Hepatocyte (in vitro differentiated cells): ENCODE measurements around the gene HHEX. TPM values are rescaled to one million over a fixed set of nuclear protein-coding genes. Genes with fewer than 3 reads are reported as not detected.

Experiments used
- DNase-seq: peaks from one replicate; pipeline ENCODE4 v3.0.0-alpha.2; 2016; ENCODE audit warnings: low spot score
- H2AFZ ChIP-seq: fragments of 200-600 bp; sonication (generic); 2 replicates; pipeline ENCODE4 v1.6.0; 2016; ENCODE audit warnings: antibody characterized with exemption, mild to moderate bottlenecking
- H3K27ac ChIP-seq: fragments of 200-600 bp; sonication (generic); 2 replicates; pipeline ENCODE4 v1.5.1; 2016; ENCODE audit warnings: mild to moderate bottlenecking
- H3K27me3 ChIP-seq: fragments of 200-600 bp; sonication (generic); 2 replicates; pipeline ENCODE4 v1.6.1; 2016
- H3K36me3 ChIP-seq: fragments of 200-600 bp; sonication (generic); replicated peaks from 2 replicates; pipeline ENCODE4 v1.5.1; 2016; ENCODE audit warnings: low read depth; ENCODE audit not compliant: insufficient read depth
- H3K4me1 ChIP-seq: fragments of 200-600 bp; sonication (generic); 2 replicates; pipeline ENCODE4 v1.5.1; 2016; ENCODE audit warnings: mild to moderate bottlenecking, moderate library complexity; ENCODE audit not compliant: insufficient read depth
- H3K4me2 ChIP-seq: fragments of 200-600 bp; sonication (generic); 2 replicates; pipeline ENCODE4 v1.6.0; 2016
- H3K4me3 ChIP-seq: fragments of 200-600 bp; sonication (generic); 2 replicates; pipeline ENCODE4 v1.5.1; 2016; ENCODE audit warnings: mild to moderate bottlenecking
- H3K79me2 ChIP-seq: fragments of 200-600 bp; sonication (generic); 2 replicates; pipeline ENCODE4 v1.6.0; 2017; ENCODE audit warnings: mild to moderate bottlenecking
- H3K9me2 ChIP-seq: fragments of 200-600 bp; sonication (generic); replicated peaks from 2 replicates; pipeline ENCODE4 v1.6.0; 2017; ENCODE audit warnings: mild to moderate bottlenecking; ENCODE audit not compliant: insufficient read depth
- H3K9me3 ChIP-seq: fragments of 200-600 bp; sonication (generic); 2 replicates; pipeline ENCODE4 v1.5.1; 2016; ENCODE audit warnings: low read depth, mild to moderate bottlenecking
- H4K20me1 ChIP-seq: fragments of 200-600 bp; sonication (generic); 2 replicates; pipeline ENCODE4 v1.6.0; 2016; ENCODE audit warnings: mild to moderate bottlenecking; ENCODE audit not compliant: insufficient read depth, poor library complexity, severe bottlenecking
- EZH2 ChIP-seq: fragments of 200-600 bp; sonication (generic); IDR thresholded peaks from 2 replicates; pipeline ENCODE4 v1.6.1; 2016; ENCODE audit warnings: antibody characterized with exemption, mild to moderate bottlenecking, borderline replicate concordance
- EZH2phosphoT487 ChIP-seq: fragments of 200-600 bp; sonication (generic); IDR thresholded peaks from one replicate; pipeline ENCODE4 v1.6.1; 2018; ENCODE audit warnings: antibody characterized with exemption, mild to moderate bottlenecking, low read depth, moderate library complexity; ENCODE audit not compliant: unreplicated experiment, severe bottlenecking
- WGBS: methylation state at CpG from one replicate; pipeline ENCODE4 v1.1.6; 2016; ENCODE audit warnings: low lambda C conversion rate; ENCODE audit errors: missing lambda C conversion rate; 5-methylcytosine and 5-hydroxymethylcytosine counted together
- polyA plus RNA-seq: library from polyadenylated mRNA; unstranded; fragments of >200 nt; fragmentation: Nextera tagmentation; extraction: Ambion mirVana; gene quantifications from 2 replicates; pipeline ENCODE4 v1.2.1, GENCODE V29; 2016
- total RNA-seq: library from RNA; depleted of rRNA; stranded (reverse); fragments of >200 nt; gene quantifications from 2 replicates; pipeline ENCODE4 v1.2.3, GENCODE V29; 2014
- TF ChIP-seq, protein P1 (sequence below): fragments of 200-600 bp; sonication (generic); IDR thresholded peaks from 2 replicates; pipeline ENCODE4 v1.5.1; 2016; ENCODE audit warnings: antibody characterized with exemption, mild to moderate bottlenecking; ENCODE audit not compliant: poor library complexity

Gene HHEX
- total and polyA plus RNA-seq, 2 experiments from 2014 or later, result 15.1 to 18.4 TPM

DNA sequence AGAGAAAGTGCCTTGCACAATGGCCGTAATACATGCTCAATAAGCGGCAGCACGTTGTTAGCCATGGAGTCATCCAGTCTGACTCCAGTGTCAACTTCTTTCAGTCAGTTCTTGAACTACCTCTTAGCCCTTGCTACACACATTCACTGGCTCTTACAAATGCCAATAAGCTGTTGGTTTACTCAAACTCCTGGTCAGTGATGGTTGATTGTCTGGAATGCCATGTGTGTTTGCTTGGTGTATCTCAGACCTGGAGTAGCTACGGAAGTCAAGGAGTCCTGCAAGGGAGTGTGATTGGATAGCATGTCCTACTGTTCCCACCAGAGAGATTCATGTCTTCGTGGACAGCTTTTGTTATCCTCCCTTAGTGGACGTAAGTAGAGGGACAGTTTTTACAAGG, 37.4 kb downstream of the HHEX start:
- Histone ChIP-seq H4K20me1 (no peaks in the 10 kb centered on the region), H2AFZ (no peak overlapping the region), H3K79me2 (no peaks in the 10 kb centered on the region), H3K36me3 (no peaks in the 10 kb centered on the region), H3K27me3 (no peaks in the 10 kb centered on the region), H3K9me3 (no peaks in the 10 kb centered on the region), H3K9me2 (no peaks in the 10 kb centered on the region), H3K27ac (no peak overlapping the region), H3K4me3 (no peak overlapping the region), H3K4me2 (no peak overlapping the region), H3K4me1 (no peaks in the 10 kb centered on the region)
- WGBS, result 75% methylated on average over 6 of the region's 6 CpGs
- TF ChIP-seq EZH2, result no peak
- TF ChIP-seq, protein P1, sequence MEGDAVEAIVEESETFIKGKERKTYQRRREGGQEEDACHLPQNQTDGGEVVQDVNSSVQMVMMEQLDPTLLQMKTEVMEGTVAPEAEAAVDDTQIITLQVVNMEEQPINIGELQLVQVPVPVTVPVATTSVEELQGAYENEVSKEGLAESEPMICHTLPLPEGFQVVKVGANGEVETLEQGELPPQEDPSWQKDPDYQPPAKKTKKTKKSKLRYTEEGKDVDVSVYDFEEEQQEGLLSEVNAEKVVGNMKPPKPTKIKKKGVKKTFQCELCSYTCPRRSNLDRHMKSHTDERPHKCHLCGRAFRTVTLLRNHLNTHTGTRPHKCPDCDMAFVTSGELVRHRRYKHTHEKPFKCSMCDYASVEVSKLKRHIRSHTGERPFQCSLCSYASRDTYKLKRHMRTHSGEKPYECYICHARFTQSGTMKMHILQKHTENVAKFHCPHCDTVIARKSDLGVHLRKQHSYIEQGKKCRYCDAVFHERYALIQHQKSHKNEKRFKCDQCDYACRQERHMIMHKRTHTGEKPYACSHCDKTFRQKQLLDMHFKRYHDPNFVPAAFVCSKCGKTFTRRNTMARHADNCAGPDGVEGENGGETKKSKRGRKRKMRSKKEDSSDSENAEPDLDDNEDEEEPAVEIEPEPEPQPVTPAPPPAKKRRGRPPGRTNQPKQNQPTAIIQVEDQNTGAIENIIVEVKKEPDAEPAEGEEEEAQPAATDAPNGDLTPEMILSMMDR, result no peak
- no peak for TF ChIP-seq EZH2phosphoT487
- DNase-seq, result no peak

DNA sequence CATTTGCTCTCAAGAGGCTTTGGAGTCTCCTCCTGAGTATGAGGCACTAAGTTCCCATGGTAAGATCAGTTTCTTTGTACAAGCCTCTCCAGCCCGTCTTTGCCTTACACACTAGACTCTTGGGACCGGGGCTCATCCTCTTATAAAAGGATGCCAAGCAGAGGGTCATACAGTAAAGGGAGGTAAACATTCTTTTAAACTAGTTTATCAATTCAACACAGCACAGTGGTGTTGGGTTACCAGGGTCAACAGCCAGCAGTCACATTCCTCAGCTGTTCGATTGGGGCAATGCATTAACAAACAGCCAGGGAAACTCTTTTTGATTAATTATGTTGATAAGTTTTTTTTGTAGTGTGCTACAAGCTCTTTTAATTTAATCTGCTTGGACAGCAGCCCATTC, 37.8 kb downstream of the HHEX start:
- no peak overlapping the region for H3K4me3 ChIP-seq
- H3K27ac ChIP-seq, result no peak overlapping the region
- no peaks in the 10 kb centered on the region for H3K36me3 ChIP-seq
- no peak for DNase-seq
- H3K4me2 ChIP-seq, result no peak overlapping the region
- TF ChIP-seq EZH2 (no peak), EZH2phosphoT487 (no peak)
- TF ChIP-seq, protein P1, result no peak
- H3K79me2 ChIP-seq, result no peaks in the 10 kb centered on the region
- no peaks in the 10 kb centered on the region for H3K27me3 ChIP-seq
- no peaks in the 10 kb centered on the region for H3K4me1 ChIP-seq
- WGBS, result 38% methylated on average over 3 of the region's 3 CpGs
- H2AFZ ChIP-seq, result no peak overlapping the region
- H3K9me2 ChIP-seq, result no peaks in the 10 kb centered on the region
- H3K9me3 ChIP-seq, result no peaks in the 10 kb centered on the region
- no peaks in the 10 kb centered on the region for H4K20me1 ChIP-seq

DNA sequence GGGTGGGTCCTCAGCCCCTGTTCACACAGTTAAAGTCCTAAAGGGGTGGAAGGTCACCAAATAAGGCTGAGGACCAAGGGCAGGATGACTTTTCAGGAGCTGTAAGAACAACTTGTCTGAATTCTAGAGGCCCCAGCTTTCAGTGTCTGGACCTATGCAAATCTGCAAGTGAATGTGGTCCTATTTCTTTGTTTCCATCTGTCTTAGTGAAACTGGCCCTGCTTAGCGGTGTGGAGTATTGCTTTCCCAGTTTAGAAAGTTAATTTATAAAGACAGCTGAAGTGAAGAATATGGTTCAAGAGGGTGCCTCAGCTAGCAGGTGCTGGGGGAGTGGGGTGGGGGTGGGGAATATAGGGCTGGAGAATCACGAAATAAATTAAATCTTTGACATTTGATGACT, 40.1 kb downstream of the HHEX start:
- no peaks in the 10 kb centered on the region for H3K79me2 ChIP-seq
- no peaks in the 10 kb centered on the region for H4K20me1 ChIP-seq
- H3K4me3 ChIP-seq, result no peak overlapping the region
- H3K4me1 ChIP-seq, result no peaks in the 10 kb centered on the region
- DNase-seq, result no peak
- WGBS, result 78% methylated on average over 2 of the region's 2 CpGs
- H3K27me3 ChIP-seq, result peaks cover 4% of the 10 kb centered on the region
- TF ChIP-seq EZH2 (no peak), EZH2phosphoT487 (no peak)
- TF ChIP-seq, protein P1, result no peak
- no peak overlapping the region for H2AFZ ChIP-seq
- H3K9me2 ChIP-seq, result no peaks in the 10 kb centered on the region
- H3K27ac ChIP-seq, result no peak overlapping the region
- no peaks in the 10 kb centered on the region for H3K36me3 ChIP-seq
- no peak overlapping the region for H3K4me2 ChIP-seq
- H3K9me3 ChIP-seq, result no peaks in the 10 kb centered on the region

DNA sequence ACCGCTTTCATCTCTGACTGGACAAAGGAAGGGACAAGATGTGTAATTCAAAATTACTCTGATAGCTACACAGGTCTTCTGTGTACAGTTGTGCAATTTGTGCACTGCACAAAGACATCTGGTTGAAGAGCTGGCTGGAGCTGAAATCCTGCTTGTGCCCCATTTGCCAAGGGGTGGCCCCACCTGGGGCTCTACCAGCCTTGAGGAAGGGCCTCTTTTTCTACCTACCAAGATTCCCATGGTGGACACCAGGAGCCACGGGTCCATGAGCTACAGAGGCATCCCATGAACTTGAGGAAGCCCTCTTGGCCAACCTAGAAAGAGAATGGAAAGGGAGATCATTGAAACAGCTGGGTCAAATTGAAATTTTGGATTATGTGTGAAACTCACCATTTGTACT, 43.2 kb downstream of the HHEX start:
- Histone ChIP-seq H3K4me1 (no peaks in the 10 kb centered on the region), H3K79me2 (no peaks in the 10 kb centered on the region), H4K20me1 (no peaks in the 10 kb centered on the region), H3K27ac (no peak overlapping the region), H3K36me3 (no peaks in the 10 kb centered on the region), H3K27me3 (peaks cover 4% of the 10 kb centered on the region), H3K4me2 (no peak overlapping the region), H3K4me3 (no peak overlapping the region), H2AFZ (no peak overlapping the region), H3K9me2 (no peaks in the 10 kb centered on the region), H3K9me3 (no peaks in the 10 kb centered on the region)
- TF ChIP-seq, protein P1, result no peak
- TF ChIP-seq EZH2phosphoT487 (no peak), EZH2 (no peak)
- no peak for DNase-seq
- 98% methylated on average over 2 of the region's 2 CpGs for WGBS
